ENCODE results near the gene OR9Q1.

Gene OR9Q1

GRCh38 chr11:58067685-58068084 lies 44.0 kb downstream of the OR9Q1 start:
- TF ChIP-seq CTCF (conservative IDR thresholded peaks at IDR 0.05; ENCODE audit: low read depth, low read length), result no peak
- no peak for DNase-seq (ENCODE audit: low read depth)
- no peak overlapping the region for H3K4me3 ChIP-seq (ENCODE audit: low read depth, low read length)

GRCh38 chr11:58068655-58069054 lies 45.0 kb downstream of the OR9Q1 start:
- DNase-seq (ENCODE audit: low read depth), result no peak
- TF ChIP-seq CTCF (conservative IDR thresholded peaks at IDR 0.05; ENCODE audit: low read depth, low read length), result no peak
- H3K4me3 ChIP-seq (ENCODE audit: low read depth, low read length), result no peak overlapping the region

GRCh38 chr11:58070585-58070984 lies 46.9 kb downstream of the OR9Q1 start:
- TF ChIP-seq CTCF (conservative IDR thresholded peaks at IDR 0.05; ENCODE audit: low read depth, low read length), result no peak
- no peak for DNase-seq (ENCODE audit: low read depth)

GRCh38 chr11:58075781-58076180 lies 52.1 kb downstream of the OR9Q1 start:
- TF ChIP-seq CTCF (conservative IDR thresholded peaks at IDR 0.05; ENCODE audit: low read depth, low read length), result no peak
- no peak overlapping the region for H3K4me3 ChIP-seq (ENCODE audit: low read depth, low read length)
- no peak for DNase-seq (ENCODE audit: low read depth)

More at GRCh38 chr11:58070585-58070984, 46.9 kb downstream of the OR9Q1 start:
- H3K4me3 ChIP-seq (ENCODE audit: low read depth, low read length), result no peak overlapping the region

- TF ChIP-seq CTCF (conservative IDR thresholded peaks at IDR 0.05; ENCODE audit: low read depth, low read length), result no peak
- DNase-seq (ENCODE audit: low read depth), result no peak
- H3K4me3 ChIP-seq (ENCODE audit: low read depth, low read length), result no peak overlapping the region
Measured at GRCh38 chr11:58086528-58086927, 62.8 kb downstream of the OR9Q1 start.

- DNase-seq (ENCODE audit: low read depth), result no peak
- no peak overlapping the region for H3K4me3 ChIP-seq (ENCODE audit: low read depth, low read length)
- no peak for TF ChIP-seq CTCF (conservative IDR thresholded peaks at IDR 0.05; ENCODE audit: low read depth, low read length)
Measured at GRCh38 chr11:58097437-58097836, 73.8 kb downstream of the OR9Q1 start.

- no peak for TF ChIP-seq CTCF (conservative IDR thresholded peaks at IDR 0.05; ENCODE audit: low read depth, low read length)
- no peak overlapping the region for H3K4me3 ChIP-seq (ENCODE audit: low read depth, low read length)
- DNase-seq (ENCODE audit: low read depth), result no peak
Measured at GRCh38 chr11:58121096-58121495, 97.4 kb downstream of the OR9Q1 start.
